Cerebellar nuclear complex (tissue), 1 donor: ENCODE data around the gene PIGN.
A peak's percentile ranks its signal among the peaks of the same experiment; 100 is the strongest.

Source experiments
- DNase-seq, 2 experiments: peaks; one replicate each; lab custom pipeline; 2025; lab: John Stamatoyannopoulos, UW

The PIGN gene, protein sequence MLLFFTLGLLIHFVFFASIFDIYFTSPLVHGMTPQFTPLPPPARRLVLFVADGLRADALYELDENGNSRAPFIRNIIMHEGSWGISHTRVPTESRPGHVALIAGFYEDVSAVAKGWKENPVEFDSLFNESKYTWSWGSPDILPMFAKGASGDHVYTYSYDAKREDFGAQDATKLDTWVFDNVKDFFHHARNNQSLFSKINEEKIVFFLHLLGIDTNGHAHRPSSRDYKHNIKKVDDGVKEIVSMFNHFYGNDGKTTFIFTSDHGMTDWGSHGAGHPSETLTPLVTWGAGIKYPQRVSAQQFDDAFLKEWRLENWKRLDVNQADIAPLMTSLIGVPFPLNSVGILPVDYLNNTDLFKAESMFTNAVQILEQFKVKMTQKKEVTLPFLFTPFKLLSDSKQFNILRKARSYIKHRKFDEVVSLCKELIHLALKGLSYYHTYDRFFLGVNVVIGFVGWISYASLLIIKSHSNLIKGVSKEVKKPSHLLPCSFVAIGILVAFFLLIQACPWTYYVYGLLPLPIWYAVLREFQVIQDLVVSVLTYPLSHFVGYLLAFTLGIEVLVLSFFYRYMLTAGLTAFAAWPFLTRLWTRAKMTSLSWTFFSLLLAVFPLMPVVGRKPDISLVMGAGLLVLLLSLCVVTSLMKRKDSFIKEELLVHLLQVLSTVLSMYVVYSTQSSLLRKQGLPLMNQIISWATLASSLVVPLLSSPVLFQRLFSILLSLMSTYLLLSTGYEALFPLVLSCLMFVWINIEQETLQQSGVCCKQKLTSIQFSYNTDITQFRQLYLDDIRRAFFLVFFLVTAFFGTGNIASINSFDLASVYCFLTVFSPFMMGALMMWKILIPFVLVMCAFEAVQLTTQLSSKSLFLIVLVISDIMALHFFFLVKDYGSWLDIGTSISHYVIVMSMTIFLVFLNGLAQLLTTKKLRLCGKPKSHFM

DNA sequence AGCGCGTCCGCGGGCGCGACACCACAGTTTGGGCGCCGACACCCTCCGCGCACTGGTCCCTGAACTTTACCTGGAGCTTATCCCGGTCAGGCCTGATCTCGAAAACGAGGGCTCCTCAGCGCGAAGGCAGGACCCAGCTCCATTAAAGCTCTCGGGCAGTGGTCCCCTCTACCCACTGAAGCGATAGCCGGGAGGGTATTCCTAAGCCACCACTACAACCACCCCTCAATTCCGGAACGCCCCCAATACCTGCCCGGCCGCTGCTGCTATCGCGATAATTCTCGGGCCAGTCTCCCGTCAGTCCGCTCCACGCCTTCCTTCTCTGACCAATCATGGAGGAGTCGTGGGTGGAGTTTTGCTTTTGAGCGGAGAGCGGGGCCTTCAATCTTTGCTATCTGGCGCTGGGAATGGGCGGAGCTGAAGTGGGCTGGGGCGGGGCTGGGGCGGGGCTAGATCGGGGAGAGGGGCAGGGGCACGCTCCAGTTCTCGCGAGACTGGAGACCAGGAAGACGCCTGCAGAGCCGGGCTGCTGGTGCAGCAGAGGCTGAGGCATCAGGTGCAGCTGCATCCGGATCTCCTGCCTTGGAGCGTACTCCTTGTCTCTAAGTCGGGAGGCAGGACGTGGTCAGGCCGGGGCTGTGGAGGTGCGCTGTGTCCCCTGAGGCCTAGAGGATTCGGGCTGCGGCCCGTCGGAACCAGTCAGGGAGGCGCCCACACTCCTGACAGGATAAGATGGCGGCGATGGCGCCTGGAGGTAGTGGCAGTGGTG, at the start of gene PIGN, which contains the start of gene RELCH:
Gene PIGN (minus strand): TSS at position 283 of the 769 bp plus-strand sequence. CDS start 25,703 bp downstream, outside the sequence.
Gene RELCH (plus strand): TSS at position 482 of the 769 bp plus-strand sequence. CDS start 251 bp downstream, at position 733.
- DNase-seq, result peak; percentile 85 to 97

DNA sequence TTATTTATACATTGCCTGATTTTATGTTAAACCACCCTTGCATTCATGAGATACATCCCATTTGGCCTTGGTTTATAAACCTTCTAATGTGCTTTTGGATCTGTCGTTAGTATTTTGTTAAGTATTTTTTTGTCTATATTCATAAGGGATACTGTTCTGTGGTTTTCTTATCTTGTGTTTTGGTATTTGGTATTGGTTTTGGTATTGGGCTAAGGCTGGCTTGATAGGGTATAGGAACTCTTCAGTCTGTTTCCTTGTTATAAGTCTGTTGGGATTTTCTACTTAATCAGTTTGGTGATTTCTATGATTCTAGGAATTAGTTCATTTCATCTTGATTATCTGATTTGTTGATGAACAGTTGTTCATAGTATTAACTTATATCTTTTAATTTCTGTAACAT, 49.4 kb upstream of the PIGN start:
- DNase-seq, result no peak

DNA sequence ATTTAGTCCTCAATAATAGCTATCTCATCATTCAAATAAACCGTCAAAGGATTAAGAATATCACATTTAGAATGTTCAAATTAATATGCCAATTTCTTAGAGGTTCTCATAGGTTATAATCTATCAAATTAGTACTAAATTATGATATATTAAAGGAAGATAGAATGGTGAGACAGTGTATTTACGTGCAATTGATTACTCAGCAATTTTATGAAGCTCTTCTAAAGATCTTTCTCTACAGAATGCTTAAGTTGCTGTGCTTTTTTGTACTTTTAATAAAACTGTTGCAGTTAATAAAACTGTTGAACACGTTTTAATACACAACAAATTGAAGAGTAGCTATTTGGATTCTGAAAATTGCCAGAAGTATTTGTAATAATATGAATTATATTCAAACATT, 39.2 kb upstream of the PIGN start:
- no peak for DNase-seq

DNA sequence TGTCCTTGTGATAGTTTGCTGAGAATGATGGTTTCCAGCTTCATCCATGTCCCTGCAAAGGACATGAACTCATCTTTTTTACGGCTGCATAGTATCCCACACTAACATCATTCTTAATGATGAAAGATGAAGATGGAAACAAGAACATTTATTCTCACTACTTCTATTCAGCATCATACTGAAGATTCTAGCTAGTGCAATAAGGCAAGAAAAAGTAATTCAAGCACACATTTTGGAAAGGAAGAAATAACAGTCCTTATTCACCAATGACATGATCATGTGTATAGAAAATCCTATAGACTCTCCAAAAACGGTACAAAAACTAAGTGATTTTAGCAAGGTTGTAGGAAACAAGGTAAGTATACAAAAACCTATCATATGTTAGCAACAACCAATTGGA, 37.4 kb upstream of the PIGN start:
- no peak for DNase-seq

DNA sequence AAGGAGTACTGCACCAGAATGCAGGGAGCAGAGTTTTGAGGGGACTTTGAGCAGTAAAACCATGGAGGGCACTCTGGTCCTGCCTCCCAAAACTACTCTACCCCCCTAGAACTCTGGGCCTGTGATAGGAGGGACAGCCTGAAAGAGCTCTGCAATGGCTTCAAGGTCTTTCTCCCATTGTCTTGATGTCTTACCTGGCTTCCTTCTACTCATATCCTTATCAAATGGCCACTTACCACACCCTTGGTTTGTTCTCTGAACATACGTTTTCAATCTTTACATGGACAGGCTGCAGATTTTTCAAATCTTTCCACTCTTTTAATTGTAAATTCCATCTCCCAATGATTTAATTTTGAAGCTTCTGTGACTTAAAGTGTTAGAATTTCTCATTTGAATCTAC, 27.9 kb upstream of the PIGN start:
- no peak for DNase-seq

DNA sequence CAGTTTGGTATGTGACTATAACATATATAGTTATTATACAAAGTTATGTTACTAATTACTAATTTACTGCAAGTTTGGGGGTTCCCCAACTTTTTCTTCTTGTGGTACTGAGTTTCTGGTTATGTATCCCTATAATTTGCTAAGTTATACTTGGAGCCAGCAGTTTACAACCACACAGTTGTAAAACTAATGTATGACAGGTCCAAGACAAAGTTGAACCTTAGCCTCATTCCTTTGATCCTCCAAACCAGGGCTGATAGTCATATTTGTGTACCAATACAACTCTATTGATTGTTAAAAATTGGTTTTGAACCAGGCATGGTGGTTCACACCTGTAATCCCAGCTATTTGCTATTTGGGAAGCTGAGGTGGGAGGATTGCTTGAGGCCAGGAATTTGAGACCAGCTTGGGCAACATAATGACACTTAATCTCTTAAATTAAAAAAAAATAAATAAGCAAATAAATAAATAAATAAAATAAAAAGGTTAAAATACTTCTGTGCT, 24.5 kb upstream of the PIGN start:
- DNase-seq, result no peak

DNA sequence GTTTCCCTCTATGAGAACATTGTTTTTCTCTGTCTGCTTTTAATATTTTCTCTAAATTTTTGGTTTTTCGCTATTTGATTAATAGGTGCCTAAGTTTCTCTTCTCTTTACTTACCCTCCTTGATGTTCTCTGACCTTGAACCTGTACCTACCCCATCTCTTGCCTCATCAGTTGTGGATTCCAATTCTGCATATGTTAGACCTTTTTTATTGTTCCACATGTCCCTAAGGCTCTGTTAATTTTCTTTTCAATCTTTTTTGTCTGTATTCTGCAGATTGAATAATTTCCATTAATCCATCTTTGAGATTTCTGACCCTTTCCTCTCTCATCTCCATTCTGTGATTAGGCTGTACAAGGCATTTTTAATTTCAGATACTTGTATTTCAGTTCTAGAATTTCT, 23.3 kb upstream of the PIGN start:
- no peak for DNase-seq

DNA sequence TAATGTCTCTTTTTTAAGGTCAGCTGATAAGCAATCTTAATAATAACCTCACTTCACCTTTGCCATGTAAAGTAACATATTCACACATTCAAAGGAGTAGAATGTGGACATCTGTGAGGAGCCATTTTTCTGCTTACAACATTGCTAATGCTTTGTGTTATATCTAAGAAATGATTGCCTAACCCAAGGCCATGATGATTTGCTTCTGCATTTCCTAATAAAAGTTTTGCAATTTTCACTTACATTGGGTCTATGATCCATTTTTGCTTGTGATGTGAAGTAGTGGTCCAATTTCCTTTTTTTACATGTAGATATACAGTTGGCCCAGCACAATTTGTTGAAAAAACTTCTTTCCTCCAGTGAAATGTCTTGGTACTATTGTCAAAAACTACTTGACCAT, 22.2 kb upstream of the PIGN start:
- DNase-seq, result no peak

DNA sequence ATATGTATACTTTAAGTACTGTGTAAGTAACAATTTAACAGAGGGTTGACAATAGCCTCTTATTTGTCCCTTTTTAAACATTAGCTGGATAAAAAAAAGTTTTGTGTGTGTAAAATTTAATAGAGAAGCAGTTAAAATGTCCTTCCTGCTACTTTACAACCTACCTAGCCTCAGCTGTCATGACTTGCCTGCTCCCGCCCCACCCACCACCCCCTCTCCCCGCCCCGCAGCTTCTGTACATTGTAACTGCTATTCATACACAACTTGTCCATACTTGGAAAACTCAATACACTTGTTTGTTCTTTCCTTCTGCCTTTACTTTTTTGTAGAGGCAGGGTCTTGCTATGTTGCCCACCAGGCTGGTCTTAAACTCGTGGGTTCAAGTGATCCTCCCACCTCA, 19.7 kb upstream of the PIGN start:
- no peak for DNase-seq

DNA sequence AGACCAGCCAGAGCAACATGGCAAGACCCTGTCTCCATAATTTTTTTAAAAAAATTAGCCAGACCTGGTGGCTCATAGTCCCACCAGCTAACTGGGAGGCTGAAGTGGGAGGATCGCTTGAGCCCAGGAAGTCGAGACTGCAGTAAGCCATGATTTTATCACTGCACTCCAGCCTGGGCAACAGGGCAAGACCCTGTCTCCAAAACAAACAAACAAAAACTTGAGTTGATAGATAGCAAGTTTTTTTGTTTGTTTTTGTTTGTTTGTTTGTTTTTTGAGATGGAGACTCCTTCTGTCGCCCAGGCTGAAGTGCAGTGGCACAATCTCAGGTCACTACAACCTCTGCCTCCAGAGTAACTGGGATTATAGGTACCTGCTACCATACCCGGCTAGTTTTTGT, 19.0 kb upstream of the PIGN start:
- no peak for DNase-seq

DNA sequence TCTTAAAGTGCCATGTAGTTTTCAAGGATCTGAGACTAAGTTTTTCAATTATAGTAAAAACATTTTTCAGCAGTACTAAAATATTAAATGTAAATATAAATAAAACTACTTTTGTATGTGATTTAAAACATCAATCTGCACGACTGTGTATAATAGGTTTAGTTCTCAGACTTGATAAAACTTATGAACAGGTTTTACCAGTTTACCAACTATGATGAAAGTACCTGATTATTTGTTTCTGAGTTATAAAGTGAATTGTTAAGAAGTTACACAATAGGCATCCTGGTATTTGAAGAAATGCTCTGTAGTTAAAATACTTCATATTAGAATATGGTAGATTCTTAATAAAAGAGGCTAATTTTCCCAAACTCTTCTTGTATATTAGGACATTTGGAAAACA, 15.0 kb upstream of the PIGN start:
- no peak for DNase-seq

DNA sequence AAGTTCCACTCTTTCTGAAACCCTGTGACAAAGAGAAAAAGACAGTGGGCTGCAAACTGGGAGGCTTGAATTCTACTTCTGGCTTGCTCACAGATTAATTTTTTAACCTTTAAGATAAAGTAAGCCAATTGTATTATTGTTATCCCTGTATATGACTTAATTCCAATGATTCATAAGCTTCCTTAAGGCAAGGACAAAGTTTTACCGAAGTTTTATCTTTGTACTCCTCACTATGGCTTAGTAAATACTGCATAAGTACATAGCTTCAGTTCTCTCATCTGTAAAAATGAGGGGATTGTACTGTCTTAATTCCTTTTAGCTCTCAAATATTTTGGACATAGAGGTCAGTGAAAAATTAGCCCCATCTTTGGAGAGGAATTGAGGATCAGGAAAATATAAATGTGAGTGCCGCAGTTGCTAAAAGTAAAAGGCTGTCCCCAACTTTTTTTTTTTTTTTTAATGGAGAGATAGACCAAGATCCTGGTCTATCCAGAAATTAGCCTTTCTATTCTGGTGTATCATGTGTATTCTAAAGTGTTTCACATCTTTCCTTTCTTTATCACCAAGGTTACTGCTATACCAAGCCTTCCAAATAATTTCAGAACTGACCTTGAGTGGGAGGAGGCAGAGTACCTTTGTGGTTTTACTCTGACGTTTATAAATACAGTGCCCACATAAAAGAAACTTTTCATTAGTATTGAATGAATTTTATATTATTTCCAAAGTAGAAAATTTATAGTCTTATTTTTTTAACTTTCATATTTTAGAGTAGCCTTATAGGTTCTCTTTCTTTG, 13.5 kb upstream of the PIGN start:
- DNase-seq, result no peak

DNA sequence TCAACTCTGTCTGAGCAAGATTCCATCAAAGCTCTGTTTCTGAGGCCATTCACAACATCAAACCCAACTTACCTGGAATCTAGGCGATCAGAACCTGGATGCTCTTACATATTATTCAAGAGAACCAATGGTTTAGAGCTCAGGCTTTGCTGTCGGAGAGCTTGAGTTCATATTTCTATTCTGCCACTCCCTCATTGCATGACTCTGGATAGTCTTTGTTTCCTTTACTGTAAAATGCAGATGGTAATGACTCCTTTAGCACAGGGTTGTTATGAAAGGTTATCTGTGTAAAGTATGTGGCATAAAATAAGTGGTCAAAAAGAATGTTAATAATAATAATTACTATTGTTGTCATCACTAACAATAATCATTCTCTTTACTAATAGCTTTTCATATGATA, 12.8 kb upstream of the PIGN start:
- DNase-seq, result no peak

DNA sequence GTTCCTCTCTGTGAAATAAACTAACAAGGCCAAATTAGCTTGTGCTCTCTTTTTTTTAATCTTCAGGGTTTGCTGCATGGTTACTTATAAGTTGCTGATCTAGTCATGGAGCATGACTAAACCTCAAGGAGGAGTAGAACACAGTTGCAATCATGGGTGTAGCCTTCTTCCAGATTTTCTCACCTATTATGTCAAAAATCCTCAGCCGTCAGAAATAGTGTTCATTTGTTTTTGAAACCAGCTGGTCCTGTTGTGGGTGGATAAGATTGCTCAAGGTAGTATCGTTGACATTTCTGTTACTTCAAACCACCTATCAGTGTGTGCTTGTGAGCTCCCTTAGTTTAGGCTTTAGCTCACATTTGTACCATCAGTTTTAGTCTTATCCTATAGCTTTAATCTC, 11.4 kb upstream of the PIGN start:
- DNase-seq, result no peak

DNA sequence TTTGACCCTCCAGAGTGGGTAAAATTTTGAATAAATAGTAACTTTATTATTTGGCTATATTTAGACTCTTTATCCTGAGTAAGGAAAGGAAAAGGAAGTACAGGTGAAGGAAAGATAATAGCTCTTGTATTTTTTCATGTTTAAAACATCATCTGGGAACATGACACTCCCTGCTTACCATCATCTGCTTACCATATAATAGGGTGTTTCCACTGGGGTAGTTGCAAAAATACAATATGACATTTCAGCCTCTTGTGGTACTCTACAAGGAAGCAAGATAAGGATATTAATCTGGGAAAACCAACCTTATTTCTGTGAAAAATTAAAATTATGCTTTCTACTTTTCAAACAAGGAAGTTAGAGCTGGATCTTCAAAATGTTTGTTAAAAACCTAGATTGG, 10.1 kb upstream of the PIGN start:
- no peak for DNase-seq

DNA sequence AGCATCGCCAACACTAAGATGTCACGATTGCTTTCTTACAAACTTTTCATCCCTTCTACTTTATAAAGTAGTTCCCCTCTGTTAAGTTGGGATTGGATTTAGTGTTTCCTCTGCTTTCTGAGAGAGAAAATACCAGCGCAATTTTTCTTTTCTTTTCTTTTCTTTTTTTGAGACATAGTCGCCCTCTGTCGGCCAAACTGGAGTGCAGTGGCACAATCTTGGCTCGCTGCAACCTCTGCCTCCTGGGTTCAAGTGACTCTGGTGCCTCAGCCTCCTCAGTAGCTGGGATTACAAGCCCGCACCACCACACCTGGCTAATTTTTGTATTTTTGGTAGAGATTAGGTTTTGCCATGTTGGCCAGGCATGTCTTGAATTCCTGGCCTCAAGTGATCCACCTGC, 9.2 kb upstream of the PIGN start:
- no peak for DNase-seq

DNA sequence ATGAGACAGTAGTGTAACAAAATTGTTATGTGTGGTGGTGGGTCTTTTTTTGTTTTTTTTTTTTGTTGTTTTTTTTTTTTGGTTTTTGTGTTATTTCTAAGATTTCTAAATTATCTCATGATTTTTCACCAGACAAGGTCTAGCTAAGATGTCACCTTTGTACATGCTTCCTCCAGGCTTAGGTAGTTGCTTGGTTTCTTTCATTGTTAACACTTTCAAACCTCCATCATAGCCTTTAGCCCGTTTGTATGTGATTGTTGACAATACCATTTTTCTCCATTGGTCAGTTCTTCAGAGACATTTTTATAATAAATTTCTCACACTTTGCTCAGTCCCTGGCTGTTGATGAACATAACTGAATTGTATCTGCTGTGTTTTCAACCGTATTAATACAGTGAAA, 2.4 kb upstream of the PIGN start:
- DNase-seq, result no peak

DNA sequence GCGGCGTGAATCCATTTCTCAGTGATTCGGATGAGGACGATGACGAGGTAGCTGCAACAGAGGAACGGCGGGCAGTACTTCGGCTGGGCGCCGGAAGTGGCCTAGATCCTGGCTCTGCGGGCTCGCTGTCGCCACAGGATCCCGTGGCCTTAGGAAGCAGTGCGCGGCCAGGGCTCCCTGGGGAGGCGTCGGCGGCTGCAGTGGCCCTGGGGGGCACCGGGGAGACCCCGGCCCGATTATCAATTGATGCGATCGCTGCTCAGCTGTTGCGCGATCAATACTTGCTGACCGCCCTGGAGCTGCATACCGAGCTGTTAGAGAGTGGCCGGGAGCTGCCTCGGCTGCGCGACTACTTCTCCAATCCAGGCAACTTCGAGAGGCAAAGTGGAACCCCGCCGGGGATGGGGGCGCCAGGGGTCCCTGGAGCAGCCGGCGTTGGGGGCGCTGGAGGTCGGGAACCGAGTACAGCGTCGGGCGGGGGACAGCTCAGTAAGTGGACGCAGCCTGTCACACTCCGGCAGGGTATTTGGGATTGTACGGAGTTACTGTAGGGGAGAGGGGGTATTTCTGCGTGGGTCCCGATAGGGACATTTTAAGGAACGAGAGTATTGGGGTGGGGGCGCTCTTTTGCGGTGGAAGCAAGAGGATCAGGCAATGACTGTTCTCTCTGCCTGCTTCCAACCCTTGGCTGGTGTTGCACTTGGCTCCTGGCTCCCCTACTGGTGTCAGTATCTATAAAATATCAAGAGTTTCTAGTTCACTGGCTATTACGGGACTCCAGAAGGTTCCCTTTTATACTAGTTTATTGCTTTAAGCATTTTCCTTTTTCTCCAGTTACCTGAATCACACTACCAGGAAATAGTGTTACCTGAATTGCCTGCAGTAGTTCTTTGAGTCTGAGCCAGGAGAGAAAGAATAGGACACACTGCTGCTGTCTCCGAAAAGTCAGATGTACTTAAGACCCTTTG, 971 bp upstream of the PIGN start:
- no peak for DNase-seq

DNA sequence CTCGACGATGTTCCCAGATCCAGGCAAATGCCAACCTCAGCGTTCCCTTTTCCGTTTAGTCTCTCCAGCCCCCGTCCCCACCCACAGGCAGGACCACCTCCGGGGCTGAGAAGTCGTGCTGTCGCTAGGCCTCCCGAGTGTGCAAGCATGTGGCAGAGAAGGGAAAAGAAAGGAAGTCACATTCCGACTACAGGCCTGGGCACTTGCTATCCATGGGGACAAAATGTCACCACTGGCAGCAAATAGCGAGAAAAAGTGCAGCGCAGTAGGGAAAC, 420 bp downstream of the PIGN start:
- DNase-seq, result no peak

DNA sequence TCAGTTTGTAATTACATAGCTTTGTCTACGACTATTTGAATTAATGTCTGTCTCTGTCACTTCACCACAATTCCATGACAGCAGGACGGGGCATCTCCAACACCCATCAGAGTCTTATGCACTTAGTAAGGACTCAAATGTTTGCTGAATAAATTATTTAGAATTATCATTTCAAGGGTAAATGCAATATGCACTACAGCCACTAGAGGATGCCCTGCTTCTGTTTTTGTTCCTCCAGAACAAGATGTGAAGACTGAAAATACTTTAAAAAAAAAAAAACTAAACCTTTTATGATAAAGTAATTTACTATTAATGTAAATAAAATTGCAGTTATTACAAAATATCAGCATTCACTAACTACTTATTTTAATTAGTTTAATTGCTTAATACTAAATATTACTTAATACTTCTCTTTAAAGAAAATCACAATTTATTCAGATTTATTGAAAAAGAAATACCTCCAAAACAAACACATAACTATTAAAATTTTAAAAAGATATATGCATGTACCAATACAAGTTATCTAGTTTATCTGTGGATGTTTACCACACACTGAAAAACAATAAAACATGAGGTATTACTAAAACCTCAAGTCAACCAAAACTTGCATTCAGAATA, 3.2 kb downstream of the PIGN start:
- peak in 1 of 2 experiments; percentile 4 for DNase-seq
